ENCODE measurements around the gene TMED1. TPM values are rescaled to one million over a fixed set of nuclear protein-coding genes. Genes with fewer than 3 reads are reported as not detected.

TMED1 gene
- total and polyA plus RNA-seq, 4 donors: 25.8 to 49.8 (median 33.9) TPM

DNA sequence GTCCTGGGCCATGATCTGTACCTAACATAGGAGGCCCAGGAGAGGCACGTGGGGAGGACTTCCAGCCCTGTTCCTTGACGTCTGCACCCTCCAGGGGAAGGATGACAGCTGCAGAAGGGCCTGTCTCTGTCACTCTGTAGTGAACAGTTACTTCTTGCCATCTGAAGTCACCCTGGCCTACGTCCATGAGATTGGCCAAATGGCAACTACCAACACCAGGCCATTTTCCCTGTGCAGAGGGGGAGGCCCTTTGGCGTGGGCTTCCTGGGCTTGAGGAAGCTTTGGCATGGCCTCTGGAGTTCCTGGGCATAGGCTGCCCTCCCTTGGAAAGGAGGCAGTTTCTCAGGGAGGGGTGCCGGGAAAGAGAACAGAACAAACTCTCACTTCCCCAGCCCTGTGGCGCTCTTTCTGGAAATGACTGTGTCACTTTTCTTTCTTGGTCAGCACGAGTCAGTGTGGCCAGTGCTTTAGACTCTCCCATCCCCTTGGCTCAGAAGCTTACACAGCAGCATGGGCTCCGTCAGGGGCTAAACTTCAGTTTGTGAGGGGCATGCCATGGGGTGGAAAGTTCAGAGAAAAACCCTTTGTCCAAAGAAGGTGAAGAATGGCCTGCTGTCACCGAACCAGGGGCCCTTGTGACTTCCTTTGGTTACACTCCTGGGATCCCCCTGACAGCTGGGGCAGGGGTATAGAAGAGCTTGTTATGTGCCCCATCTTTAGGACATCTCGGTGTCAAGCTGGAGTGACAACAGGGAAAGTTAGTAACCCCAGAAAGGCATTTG lies 40.6 kb upstream of the TMED1 start:
- H3K9me3 ChIP-seq (ENCODE audit: control insufficient read depth in 4 of 4, insufficient read depth in 3 of 4, low read length in 3 of 4): no peaks in the 10 kb centered on the region
- no peak overlapping the region for H3K4me3 ChIP-seq
- no peaks in the 10 kb centered on the region for H3K36me3 ChIP-seq (ENCODE audit: control insufficient read depth in 4 of 4, insufficient read depth in 4 of 4, low read length in 4 of 4)
- TF ChIP-seq, protein P1, sequence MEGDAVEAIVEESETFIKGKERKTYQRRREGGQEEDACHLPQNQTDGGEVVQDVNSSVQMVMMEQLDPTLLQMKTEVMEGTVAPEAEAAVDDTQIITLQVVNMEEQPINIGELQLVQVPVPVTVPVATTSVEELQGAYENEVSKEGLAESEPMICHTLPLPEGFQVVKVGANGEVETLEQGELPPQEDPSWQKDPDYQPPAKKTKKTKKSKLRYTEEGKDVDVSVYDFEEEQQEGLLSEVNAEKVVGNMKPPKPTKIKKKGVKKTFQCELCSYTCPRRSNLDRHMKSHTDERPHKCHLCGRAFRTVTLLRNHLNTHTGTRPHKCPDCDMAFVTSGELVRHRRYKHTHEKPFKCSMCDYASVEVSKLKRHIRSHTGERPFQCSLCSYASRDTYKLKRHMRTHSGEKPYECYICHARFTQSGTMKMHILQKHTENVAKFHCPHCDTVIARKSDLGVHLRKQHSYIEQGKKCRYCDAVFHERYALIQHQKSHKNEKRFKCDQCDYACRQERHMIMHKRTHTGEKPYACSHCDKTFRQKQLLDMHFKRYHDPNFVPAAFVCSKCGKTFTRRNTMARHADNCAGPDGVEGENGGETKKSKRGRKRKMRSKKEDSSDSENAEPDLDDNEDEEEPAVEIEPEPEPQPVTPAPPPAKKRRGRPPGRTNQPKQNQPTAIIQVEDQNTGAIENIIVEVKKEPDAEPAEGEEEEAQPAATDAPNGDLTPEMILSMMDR (IDR thresholded peaks at IDR 0.05; ENCODE audit: control extremely low read depth, extremely low read depth): no peak
- no peaks in the 10 kb centered on the region for H3K27me3 ChIP-seq (ENCODE audit: control insufficient read depth in 3 of 3, insufficient read depth in 3 of 3, low read length in 2 of 3)
- no peak for DNase-seq
- no peak for ATAC-seq (ENCODE audit: insufficient read depth, low FRiP score)
- no peak overlapping the region for H3K9ac ChIP-seq (ENCODE audit: insufficient read depth in 1 of 2, low read length in 2 of 2)
- peaks cover 0 to 12% (median 8%) of the 10 kb centered on the region in 5 donors for H3K4me1 ChIP-seq (ENCODE audit: control insufficient read depth in 5 of 5, insufficient read depth in 5 of 5, low read length in 5 of 5)
- 56 to 65% methylated on average over 10 of the region's 10 CpGs for WGBS, 2 donors
- peak overlapping the region; percentile 15 to 30 for H3K27ac ChIP-seq (ENCODE audit: low read depth in 1 of 2, low read length in 1 of 2)

DNA sequence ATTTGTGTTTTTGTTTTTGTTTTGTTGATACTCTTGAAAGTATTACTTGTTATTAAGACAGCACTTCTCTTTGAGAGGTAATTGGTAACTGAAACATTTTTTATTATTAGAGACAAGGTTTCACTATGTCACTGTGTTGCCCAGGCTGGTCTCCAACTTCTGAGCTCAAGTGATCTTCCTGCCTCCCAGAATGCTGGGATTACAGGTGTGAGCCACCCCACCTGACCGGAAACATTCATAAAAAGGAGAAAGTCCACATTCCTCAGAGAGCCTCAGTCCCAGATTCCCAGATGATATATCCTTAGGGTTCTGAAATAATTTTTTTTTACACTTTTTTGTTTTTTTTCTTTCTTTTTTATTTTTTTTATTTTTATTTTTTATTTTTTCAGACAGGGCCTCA lies 38.0 kb upstream of the TMED1 start:
- TF ChIP-seq, protein P1 (IDR thresholded peaks at IDR 0.05; ENCODE audit: control extremely low read depth, extremely low read depth): no peak
- no peak overlapping the region for H3K4me3 ChIP-seq
- 83 to 90% methylated on average over 1 of the region's 1 CpG for WGBS, 2 donors
- H3K4me1 ChIP-seq (ENCODE audit: control insufficient read depth in 5 of 5, insufficient read depth in 5 of 5, low read length in 5 of 5): peaks cover 0 to 12% (median 6%) of the 10 kb centered on the region in 5 donors
- ATAC-seq (ENCODE audit: insufficient read depth, low FRiP score): no peak
- H3K9me3 ChIP-seq (ENCODE audit: control insufficient read depth in 4 of 4, insufficient read depth in 3 of 4, low read length in 3 of 4): no peaks in the 10 kb centered on the region
- H3K27me3 ChIP-seq (ENCODE audit: control insufficient read depth in 3 of 3, insufficient read depth in 3 of 3, low read length in 2 of 3): no peaks in the 10 kb centered on the region
- no peaks in the 10 kb centered on the region for H3K36me3 ChIP-seq (ENCODE audit: control insufficient read depth in 4 of 4, insufficient read depth in 4 of 4, low read length in 4 of 4)
- H3K27ac ChIP-seq (ENCODE audit: low read depth in 1 of 2, low read length in 1 of 2): no peak overlapping the region
- DNase-seq: no peak
- no peak overlapping the region for H3K9ac ChIP-seq (ENCODE audit: insufficient read depth in 1 of 2, low read length in 2 of 2)

DNA sequence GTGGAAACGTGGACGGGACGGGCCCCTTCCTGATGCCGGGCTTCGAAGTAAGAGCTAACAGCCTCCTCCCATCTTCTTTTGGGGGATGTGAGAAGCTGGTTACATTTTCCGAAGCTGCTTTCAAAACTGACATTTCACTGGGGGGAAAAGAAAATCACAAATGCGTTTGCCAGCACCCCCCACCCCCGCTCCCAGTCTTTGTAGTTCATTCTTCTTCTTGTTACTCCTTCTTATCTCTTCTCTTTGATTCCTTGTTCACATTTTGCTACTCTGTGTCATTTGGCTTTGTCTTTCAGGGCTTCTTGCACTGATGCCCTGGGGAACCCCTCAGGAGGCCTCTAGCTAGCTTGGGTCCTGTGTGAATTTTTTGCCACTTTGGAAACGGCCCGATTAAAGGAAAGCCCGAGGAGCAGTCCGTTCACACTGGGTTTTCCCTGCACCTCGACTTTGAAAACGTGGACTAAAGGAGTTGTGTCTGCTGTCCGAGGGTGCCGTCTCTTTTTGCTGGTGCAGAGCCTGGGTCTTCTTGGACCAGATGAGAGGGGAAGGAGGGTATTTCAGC lies 36.6 kb upstream of the TMED1 start:
- Histone ChIP-seq H3K27ac (ENCODE audit: low read depth in 1 of 2, low read length in 1 of 2) (peak overlapping the region in 1 of 2 donors; percentile 20), H3K4me1 (ENCODE audit: control insufficient read depth in 5 of 5, insufficient read depth in 5 of 5, low read length in 5 of 5) (peaks cover 0 to 12% (median 4%) of the 10 kb centered on the region in 5 donors)

More for the DNA sequence above, 36.6 kb upstream of the TMED1 start:
- TF ChIP-seq, protein P1 (IDR thresholded peaks at IDR 0.05; ENCODE audit: control extremely low read depth, extremely low read depth): no peak
- Histone ChIP-seq H3K27me3 (ENCODE audit: control insufficient read depth in 3 of 3, insufficient read depth in 3 of 3, low read length in 2 of 3) (no peaks in the 10 kb centered on the region), H3K9me3 (ENCODE audit: control insufficient read depth in 4 of 4, insufficient read depth in 3 of 4, low read length in 3 of 4) (no peaks in the 10 kb centered on the region), H3K9ac (ENCODE audit: insufficient read depth in 1 of 2, low read length in 2 of 2) (peak overlapping the region; percentile 31 to 76), H3K36me3 (ENCODE audit: control insufficient read depth in 4 of 4, insufficient read depth in 4 of 4, low read length in 4 of 4) (no peaks in the 10 kb centered on the region), H3K4me3 (no peak overlapping the region)
- WGBS, 2 donors: 16 to 22% methylated on average over 16 of the region's 16 CpGs
- ATAC-seq (ENCODE audit: insufficient read depth, low FRiP score): no peak
- peak in 1 of 3 donors; percentile 22 for DNase-seq

Data from lung (tissue), 12 donors.